ENCODE results near the gene SIGLEC6. TPM values are rescaled to one million over a fixed set of nuclear protein-coding genes. Genes with fewer than 3 reads are reported as not detected.
A peak's percentile ranks its signal among the peaks of the same experiment; 100 is the strongest.

SIGLEC6 gene
- total RNA-seq, 1 experiment from 2014 or later: not detected

DNA sequence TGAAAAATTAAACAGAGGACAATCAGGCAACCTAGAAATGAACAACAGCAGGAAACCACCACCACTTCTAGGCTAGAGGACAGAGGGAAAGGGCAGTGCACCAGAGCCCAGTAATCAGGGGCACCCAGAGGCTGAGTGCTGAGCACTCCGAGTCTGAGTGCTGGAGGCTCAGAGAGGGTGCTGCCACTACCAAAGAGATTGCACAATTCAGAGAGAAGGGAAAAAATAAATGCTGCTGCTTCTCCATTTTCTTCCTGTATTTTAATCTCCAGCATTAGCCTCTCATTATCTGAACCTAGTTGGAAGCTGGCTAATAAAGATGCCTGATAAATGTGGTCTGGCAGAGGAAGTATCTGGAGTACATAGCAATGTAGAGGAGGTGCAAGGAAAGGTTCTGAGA is 27.8 kb upstream of the SIGLEC6 start:
- H3K4me3 ChIP-seq: no peak overlapping the region
- DNase-seq (ENCODE audit: low read depth in 1 of 2, low spot score in 2 of 2): no peak

DNA sequence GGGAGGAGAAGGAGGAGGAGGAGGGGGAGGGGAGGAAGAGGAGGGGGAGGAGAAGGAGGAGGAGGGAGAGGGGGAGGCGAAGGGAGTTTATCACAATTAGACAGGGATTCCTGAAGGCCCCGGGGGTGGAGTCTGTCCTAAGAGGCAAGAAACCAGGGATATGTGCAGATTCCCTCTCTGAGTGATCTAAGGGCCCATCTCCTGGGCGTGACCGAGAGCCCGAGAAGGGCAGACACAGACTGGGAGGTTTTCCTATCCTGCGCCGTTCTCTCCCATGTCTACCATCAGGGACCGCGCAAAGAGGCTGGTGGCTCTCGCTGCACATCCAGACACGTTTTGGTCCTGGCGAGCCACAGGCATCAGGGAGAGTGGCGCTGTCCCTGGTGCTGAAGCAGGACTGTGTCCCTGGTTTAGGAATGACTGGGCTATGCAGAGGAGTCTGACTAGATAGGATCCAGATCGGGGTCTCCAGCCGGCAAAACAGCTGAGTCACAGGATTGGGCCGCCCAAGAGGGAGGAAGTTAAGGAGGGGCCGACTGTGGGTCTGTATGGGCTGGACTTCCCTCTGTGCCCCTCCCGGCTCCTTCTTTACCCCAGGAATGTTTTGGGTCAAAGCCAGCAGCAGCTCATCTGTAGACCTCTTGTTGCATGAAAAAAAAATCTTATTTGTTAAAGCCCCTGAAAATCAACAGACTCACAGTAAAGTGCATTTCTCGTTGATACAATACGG is 21.7 kb upstream of the SIGLEC6 start:
- no peaks in the 10 kb centered on the region for H3K27me3 ChIP-seq (replicated peaks)
- H3K4me1 ChIP-seq (replicated peaks): no peaks in the 10 kb centered on the region
- H3K36me3 ChIP-seq: no peaks in the 10 kb centered on the region
- DNase-seq (ENCODE audit: low read depth in 1 of 2, low spot score in 2 of 2): peak; percentile 31 to 60
- H3K4me3 ChIP-seq: no peak overlapping the region
- H3K27ac ChIP-seq: no peak overlapping the region
- H3K9me3 ChIP-seq (replicated peaks): no peaks in the 10 kb centered on the region

More for the DNA sequence above, 27.8 kb upstream of the SIGLEC6 start:
- Histone ChIP-seq H3K27ac (no peak overlapping the region), H3K27me3 (replicated peaks) (no peaks in the 10 kb centered on the region), H3K36me3 (no peaks in the 10 kb centered on the region), H3K4me1 (replicated peaks) (no peaks in the 10 kb centered on the region), H3K9me3 (replicated peaks) (no peaks in the 10 kb centered on the region)

DNA sequence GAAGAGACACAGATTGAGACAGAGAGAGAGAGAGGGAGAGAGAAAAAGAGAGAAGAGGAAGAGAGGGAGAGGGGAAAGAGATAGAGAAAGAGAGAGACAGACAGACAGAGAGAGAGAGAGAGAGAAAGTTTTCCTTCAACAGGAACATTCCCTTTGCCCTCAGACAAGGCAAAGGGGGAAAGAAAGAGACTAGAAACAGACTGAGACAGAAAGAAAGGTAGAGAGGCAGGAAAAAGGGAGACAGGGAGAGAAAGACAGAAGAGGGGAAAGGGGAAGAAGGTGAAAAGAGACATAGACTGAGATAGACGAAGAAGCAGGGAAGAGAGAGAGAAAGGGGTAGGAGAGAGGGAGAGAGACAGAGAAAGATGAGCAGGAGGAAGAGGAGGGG is 21.1 kb upstream of the SIGLEC6 start:
- DNase-seq (ENCODE audit: low read depth in 1 of 2, low spot score in 2 of 2): no peak
- no peaks in the 10 kb centered on the region for H3K36me3 ChIP-seq
- no peaks in the 10 kb centered on the region for H3K4me1 ChIP-seq (replicated peaks)
- H3K9me3 ChIP-seq (replicated peaks): no peaks in the 10 kb centered on the region
- no peak overlapping the region for H3K27ac ChIP-seq
- no peak overlapping the region for H3K4me3 ChIP-seq
- no peaks in the 10 kb centered on the region for H3K27me3 ChIP-seq (replicated peaks)

DNA sequence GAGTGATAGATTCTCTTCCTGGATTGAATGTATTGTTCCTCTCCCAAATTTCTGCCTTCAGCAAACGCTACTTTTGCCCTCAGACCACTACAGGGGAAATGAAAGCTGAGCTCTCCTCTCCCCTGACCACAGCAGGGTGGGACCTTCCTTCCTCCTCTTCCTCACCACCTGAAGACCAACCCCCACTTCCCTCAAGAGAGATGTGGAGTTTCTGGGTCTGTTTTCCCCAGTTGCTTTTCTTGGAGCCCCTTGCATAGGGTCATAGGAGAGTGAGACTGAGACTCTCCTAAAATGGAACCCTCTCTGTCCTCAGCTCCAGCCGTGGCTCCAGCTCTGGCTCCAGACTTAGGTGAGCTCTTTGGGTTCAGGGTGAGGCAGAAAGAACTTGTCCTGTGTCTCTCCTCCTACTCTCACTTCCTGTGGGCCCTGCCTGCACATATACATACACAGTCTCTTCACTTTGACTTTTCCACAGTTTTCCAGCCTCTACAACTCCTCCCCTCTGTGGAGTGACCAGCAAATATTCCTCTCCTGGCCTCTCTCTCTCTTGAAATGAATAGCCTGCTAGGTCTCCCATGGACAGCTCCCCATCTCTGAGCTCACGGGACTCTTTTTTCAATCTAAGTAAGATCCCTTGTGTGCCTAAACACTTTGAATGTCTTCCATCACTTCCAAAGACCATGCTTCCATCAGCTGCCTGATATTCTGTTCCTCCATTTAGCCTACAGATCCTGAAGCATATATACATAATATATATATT is 20.4 kb upstream of the SIGLEC6 start:
- Histone ChIP-seq H3K27me3 (replicated peaks) (no peaks in the 10 kb centered on the region), H3K4me3 (no peak overlapping the region), H3K9me3 (replicated peaks) (no peaks in the 10 kb centered on the region), H3K36me3 (no peaks in the 10 kb centered on the region), H3K4me1 (replicated peaks) (no peaks in the 10 kb centered on the region), H3K27ac (no peak overlapping the region)
- DNase-seq (ENCODE audit: low read depth in 1 of 2, low spot score in 2 of 2): no peak

DNA sequence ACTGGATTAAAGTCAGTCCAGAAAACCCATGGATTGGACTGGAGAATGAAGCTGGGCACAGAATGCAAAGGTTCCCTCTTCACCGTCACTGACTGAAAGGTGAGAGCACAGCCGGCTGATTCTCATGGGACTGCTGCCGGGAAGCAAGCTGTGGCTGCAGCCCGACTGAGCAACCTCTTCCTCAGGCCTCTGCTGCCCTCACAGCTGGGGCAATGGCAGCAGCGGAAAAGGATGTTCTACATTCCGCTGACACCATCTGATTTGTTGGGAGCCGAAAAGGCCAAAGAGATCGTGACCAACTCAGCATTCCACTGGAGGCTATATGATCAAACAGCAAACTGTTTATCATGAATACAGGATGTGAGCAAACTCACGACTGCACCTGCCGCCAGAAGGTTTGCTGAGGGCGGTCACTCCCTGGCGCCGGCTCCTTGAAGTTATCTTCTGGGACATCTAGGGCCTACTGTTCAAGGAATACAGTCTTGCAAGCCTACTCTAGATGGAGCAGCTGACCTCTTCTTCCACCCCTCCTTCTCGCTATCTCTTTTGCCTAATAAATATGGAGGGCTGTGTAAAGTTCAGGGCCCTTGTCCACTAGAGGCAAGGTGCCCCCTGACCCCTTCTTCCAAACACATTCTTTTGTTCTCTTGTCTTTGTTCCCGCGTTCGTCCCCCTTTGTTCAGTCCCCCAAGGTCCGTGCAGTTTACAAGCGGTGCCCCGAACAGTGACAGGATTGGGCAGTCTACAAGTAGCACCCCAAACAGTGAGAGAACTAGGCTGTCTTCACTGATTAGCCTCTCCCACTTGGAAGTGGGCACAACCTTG is 19.6 kb upstream of the SIGLEC6 start:
- no peaks in the 10 kb centered on the region for H3K9me3 ChIP-seq (replicated peaks)
- H3K27ac ChIP-seq: no peak overlapping the region
- no peaks in the 10 kb centered on the region for H3K27me3 ChIP-seq (replicated peaks)
- no peaks in the 10 kb centered on the region for H3K36me3 ChIP-seq
- DNase-seq (ENCODE audit: low read depth in 1 of 2, low spot score in 2 of 2): no peak
- no peak overlapping the region for H3K4me3 ChIP-seq
- no peaks in the 10 kb centered on the region for H3K4me1 ChIP-seq (replicated peaks)

DNA sequence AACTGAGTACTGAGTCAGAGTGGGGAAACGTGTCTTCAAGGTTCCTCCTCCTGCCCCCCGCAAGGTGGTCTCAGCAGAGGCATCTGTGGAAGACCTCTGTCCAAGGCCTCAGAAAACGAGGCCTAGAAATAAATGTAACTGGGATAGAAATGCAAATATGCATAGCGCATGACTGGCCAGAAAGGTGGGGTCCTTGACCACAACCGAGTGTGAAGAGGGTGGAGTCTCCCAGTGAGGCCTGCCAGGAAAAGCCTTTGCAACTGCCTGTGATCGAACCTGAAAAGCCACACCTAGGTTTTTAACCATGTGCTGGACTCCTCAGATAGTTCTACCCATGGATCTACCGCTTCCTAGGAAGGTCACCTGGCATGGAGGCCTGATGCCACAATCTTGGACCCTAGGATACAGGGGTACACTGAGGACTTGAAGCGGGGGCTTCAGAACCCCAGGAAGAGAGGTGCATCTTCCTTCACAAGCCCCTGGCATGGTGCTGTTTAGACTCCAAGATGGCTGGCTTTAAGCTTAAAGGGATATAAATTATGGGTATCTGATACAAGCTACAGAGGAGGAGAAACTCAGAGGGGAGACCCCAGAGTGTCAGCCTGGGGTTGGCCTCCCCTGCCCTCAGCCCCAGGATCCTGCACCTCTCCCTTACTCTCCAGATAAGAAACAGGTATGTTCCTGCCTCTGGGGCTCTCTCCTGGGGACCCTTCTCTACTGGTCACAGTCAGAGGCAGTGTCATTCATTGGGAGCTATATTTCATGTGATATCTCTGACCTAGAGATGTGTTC is 18.3 kb upstream of the SIGLEC6 start:
- no peak for DNase-seq (ENCODE audit: low read depth in 1 of 2, low spot score in 2 of 2)
- Histone ChIP-seq H3K9me3 (replicated peaks) (no peaks in the 10 kb centered on the region), H3K27ac (no peak overlapping the region), H3K4me1 (replicated peaks) (no peaks in the 10 kb centered on the region), H3K27me3 (replicated peaks) (no peaks in the 10 kb centered on the region), H3K36me3 (no peaks in the 10 kb centered on the region), H3K4me3 (no peak overlapping the region)

DNA sequence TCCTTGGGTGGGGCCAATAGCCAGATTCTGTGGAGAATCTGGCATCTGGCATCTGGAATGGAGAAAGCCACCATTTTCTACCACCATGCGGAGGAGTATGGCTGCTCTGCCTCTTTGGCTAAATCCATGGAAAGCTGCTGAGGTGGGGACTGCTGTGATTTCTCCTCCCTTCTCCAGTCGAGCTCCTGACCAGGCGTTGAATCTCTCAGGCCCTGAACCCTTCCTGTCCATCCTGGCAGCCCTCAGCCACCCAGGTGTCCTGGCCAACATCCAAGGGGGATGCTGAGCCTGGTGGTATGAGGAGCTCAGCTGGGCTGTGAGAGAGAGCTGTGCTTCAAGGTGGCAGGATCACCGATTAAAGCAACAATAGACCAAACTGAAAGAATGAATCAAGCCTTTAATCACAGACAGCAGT is 17.4 kb upstream of the SIGLEC6 start:
- Histone ChIP-seq H3K36me3 (no peaks in the 10 kb centered on the region), H3K4me3 (no peak overlapping the region), H3K4me1 (replicated peaks) (no peaks in the 10 kb centered on the region), H3K27me3 (replicated peaks) (no peaks in the 10 kb centered on the region), H3K9me3 (replicated peaks) (no peaks in the 10 kb centered on the region), H3K27ac (no peak overlapping the region)
- DNase-seq (ENCODE audit: low read depth in 1 of 2, low spot score in 2 of 2): no peak

DNA sequence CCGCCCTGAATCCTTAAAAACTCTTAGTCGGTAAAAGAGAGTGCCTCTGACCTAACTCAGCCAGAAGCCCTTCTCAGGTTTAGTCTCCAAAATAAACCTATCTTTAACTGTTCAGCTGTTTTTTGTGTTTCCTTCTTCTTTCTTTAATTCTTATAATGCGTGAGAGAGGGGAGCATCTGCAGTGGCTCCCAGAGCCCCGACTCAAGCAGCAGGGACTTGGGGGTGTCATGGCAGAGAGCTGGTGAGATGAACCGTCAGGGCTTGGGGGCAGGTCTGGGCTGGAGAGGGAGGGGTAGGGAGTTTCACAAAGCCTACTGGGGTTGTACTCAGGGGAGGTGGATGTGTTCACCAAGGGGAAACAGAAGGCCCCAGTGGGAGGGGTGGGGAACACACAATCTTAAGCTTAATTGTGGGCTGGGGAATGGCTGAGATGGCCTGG is 16.8 kb upstream of the SIGLEC6 start:
- no peaks in the 10 kb centered on the region for H3K36me3 ChIP-seq
- H3K4me3 ChIP-seq: no peak overlapping the region
- H3K9me3 ChIP-seq (replicated peaks): no peaks in the 10 kb centered on the region
- no peaks in the 10 kb centered on the region for H3K4me1 ChIP-seq (replicated peaks)
- H3K27me3 ChIP-seq (replicated peaks): 0 out of 2 replicates have a peak, but pooled peaks cover 2% of the 10 kb centered on the region
- H3K27ac ChIP-seq: no peak overlapping the region
- DNase-seq (ENCODE audit: low read depth in 1 of 2, low spot score in 2 of 2): no peak

DNA sequence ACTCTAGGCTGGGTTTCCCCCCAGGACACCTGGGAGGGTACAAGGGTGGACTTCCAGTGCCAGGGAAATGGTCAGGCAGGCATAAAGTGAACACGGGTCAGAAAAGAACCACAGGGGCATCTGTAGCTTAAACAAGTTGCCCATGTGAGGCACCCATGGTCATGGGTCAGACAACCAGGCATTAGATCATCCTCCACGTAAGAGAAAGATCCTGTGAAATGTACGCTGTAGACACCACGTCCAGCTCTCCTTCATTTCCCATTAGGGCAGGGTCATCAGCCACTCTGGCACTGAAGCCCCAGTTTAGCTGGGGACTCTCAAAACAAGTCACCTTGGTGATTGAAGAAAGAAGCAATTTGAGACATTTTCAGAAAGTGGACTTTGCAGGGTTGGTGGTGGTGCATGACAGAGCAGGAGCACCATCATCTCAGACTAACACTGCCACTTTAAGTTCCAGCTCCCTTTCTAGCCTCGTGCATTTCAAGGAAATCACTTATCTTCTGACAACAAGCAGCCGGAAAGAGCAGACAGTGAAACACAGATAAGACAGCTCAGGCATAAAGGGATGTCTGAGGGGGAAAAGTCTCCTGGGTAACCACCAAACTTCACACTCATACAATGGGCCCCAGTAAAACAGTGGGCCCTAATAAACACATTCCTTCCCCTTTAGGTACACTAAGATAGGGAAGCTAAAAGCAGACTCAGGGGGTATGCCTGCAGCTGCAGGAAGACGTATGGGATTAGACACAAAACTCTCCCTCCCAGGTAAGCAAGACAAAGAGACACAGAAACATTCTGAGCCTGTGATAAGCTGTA is 16.1 kb upstream of the SIGLEC6 start:
- Histone ChIP-seq H3K27ac (no peak overlapping the region), H3K4me1 (replicated peaks) (no peaks in the 10 kb centered on the region), H3K27me3 (replicated peaks) (0 out of 2 replicates have a peak, but pooled peaks cover 2% of the 10 kb centered on the region), H3K4me3 (no peak overlapping the region), H3K36me3 (no peaks in the 10 kb centered on the region), H3K9me3 (replicated peaks) (no peaks in the 10 kb centered on the region)
- DNase-seq (ENCODE audit: low read depth in 1 of 2, low spot score in 2 of 2): no peak

DNA sequence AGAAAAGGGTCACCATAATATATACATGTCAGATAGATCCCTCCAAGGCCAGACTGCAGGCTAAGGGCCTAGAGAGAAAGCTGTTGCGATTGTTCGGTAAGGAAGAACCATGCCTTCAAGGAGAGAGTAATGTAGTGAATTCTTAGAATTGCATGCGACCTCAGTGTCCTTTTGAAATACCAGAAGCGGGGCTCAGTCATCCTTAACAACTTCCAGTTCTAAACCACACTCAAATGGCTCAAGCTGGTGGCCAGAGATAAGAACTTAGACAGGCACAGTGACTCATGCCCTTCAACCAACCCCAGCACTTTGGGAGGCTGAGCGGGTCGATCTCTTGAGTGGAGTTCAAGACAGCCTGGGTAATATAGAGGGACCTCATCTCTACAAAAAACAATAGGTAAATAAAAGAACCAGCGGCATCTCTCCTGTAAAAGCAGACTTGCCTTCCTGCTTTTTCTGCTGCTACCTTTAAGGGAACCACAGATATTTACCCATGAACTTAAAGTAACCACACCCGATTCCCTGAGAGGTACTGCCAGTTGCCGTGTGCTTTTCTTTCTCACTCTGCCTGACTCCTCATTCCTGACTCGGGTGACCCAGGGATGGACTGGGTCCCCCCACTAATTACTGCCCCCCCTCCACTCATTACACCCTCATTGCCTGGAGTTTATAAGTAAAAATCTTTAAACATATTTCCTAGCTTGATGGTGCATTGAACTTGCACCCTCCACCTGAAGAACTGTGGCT is 15.4 kb upstream of the SIGLEC6 start:
- 0 out of 2 replicates have a peak, but pooled peaks cover 2% of the 10 kb centered on the region for H3K27me3 ChIP-seq (replicated peaks)
- no peaks in the 10 kb centered on the region for H3K4me1 ChIP-seq (replicated peaks)
- no peak overlapping the region for H3K27ac ChIP-seq
- no peaks in the 10 kb centered on the region for H3K36me3 ChIP-seq
- H3K9me3 ChIP-seq (replicated peaks): no peaks in the 10 kb centered on the region
- peak in 1 of 2 experiments; percentile 37 for DNase-seq (ENCODE audit: low read depth in 1 of 2, low spot score in 2 of 2)
- no peak overlapping the region for H3K4me3 ChIP-seq

DNA sequence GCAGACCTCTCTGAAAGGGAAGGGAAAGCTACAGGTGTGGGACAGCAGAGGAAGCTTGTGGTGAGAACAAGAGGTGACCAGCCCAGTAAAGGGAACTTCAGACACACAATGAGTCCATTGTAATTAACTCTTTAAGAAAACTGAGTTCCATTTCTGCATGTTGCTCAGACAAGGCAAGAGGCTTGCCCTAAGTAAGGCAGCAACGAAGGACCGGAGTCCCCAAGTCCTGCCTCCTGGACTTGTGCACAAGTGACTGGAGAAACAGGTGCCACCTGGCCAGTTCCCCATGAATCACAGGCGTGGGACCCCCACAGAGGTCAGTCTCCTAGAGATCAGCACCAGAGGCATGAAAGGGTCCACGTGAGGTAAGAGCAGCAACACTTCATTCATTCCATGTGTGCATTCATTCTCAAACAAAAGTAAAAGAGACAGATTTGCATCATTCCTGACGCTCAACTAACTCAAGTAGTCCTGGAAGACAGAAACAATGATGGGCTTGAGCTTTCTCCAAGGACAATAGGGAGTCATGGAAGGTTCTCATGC is 14.7 kb upstream of the SIGLEC6 start:
- 0 out of 2 replicates have a peak, but pooled peaks cover 2% of the 10 kb centered on the region for H3K27me3 ChIP-seq (replicated peaks)
- no peak overlapping the region for H3K27ac ChIP-seq
- no peak overlapping the region for H3K4me3 ChIP-seq
- no peak for DNase-seq (ENCODE audit: low read depth in 1 of 2, low spot score in 2 of 2)
- H3K36me3 ChIP-seq: no peaks in the 10 kb centered on the region
- no peaks in the 10 kb centered on the region for H3K4me1 ChIP-seq (replicated peaks)
- H3K9me3 ChIP-seq (replicated peaks): no peaks in the 10 kb centered on the region

DNA sequence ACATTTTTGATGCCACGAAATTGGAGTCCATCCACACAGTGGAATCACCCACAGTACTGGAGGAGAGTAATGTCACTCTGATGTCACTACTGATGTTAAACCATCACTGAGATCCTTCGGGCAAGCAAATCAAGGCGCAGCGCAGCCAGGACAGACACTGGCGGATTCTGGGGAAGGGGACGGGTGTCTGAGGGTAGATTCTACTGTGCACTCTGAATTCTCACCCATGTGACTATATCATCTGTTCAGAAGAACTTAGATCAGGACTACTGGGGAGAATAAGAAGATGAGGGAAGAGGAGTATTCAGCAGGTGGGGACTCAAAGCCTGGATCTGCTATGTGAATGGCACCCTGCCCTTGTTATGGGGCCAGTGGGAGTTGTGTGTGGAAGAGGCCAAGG is 12.6 kb upstream of the SIGLEC6 start:
- DNase-seq (ENCODE audit: low read depth in 1 of 2, low spot score in 2 of 2): no peak
- H3K27ac ChIP-seq: no peak overlapping the region
- H3K9me3 ChIP-seq (replicated peaks): no peaks in the 10 kb centered on the region
- H3K27me3 ChIP-seq (replicated peaks): 0 out of 2 replicates have a peak, but pooled peaks cover 2% of the 10 kb centered on the region
- H3K4me3 ChIP-seq: no peak overlapping the region
- no peaks in the 10 kb centered on the region for H3K4me1 ChIP-seq (replicated peaks)
- H3K36me3 ChIP-seq: no peaks in the 10 kb centered on the region
